WERI-Rb-1 (cell line): Measurements from ENCODE around the gene TSPAN5.

ENCODE experiments used
- DNase-seq: peaks from one replicate; pipeline ENCODE4 v3.0.0-alpha.2; 2020
- H3K27ac ChIP-seq: fragments of 250-450 bp; sonication (Bioruptor Pico); 2 replicates; pipeline ENCODE4 v1.5.1; 2020; ENCODE audit warnings: mild to moderate bottlenecking, moderate library complexity
- H3K27me3 ChIP-seq: fragments of 250-450 bp; sonication (Bioruptor Pico); 2 replicates; pipeline ENCODE4 v1.5.1; 2021; ENCODE audit warnings: mild to moderate bottlenecking, low read depth, moderate library complexity; ENCODE audit not compliant: insufficient read depth, severe bottlenecking
- H3K36me3 ChIP-seq: fragments of 250-450 bp; sonication (Bioruptor Pico); 2 replicates; pipeline ENCODE4 v1.5.1; 2020; ENCODE audit warnings: mild to moderate bottlenecking, moderate library complexity
- H3K4me3 ChIP-seq: 2 replicates; pipeline ENCODE4 v1.5.1; 2011; ENCODE audit warnings: low read depth, mild to moderate bottlenecking, control low read depth, low read length
- H3K9me3 ChIP-seq: fragments of 250-450 bp; sonication (Bioruptor Pico); 2 replicates; pipeline ENCODE4 v1.5.1; 2021; ENCODE audit warnings: mild to moderate bottlenecking, moderate library complexity; ENCODE audit not compliant: severe bottlenecking
- TF ChIP-seq, protein P1 (sequence below): IDR thresholded peaks from 2 replicates; pipeline ENCODE4 v1.5.1; 2011; ENCODE audit warnings: low read depth, mild to moderate bottlenecking, control low read depth, inconsistent platforms, low read length

The TSPAN5 gene

DNA sequence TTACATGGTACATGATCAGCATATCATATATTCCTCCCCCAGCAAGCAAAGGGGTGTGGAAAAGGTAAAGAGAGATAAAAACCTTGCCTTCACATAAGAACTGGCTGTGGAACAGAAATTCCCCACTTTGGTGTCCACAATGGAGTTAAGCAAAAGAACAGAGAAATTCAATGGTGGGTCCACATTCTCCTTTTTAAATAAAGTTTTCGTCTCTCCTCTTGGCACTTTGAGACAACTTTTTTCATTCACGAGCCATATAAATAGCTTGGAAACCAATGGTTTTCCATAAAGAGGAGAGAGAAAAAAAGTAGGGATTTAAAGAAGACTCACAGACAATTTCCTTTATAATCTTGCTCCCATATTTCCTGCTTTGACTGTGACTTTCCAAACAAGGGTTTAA is 148.1 kb downstream of the TSPAN5 start:
- DNase-seq, result no peak
- no peaks in the 10 kb centered on the region for H3K36me3 ChIP-seq
- no peaks in the 10 kb centered on the region for H3K9me3 ChIP-seq
- H3K4me3 ChIP-seq, result no peak overlapping the region
- TF ChIP-seq, protein P1, sequence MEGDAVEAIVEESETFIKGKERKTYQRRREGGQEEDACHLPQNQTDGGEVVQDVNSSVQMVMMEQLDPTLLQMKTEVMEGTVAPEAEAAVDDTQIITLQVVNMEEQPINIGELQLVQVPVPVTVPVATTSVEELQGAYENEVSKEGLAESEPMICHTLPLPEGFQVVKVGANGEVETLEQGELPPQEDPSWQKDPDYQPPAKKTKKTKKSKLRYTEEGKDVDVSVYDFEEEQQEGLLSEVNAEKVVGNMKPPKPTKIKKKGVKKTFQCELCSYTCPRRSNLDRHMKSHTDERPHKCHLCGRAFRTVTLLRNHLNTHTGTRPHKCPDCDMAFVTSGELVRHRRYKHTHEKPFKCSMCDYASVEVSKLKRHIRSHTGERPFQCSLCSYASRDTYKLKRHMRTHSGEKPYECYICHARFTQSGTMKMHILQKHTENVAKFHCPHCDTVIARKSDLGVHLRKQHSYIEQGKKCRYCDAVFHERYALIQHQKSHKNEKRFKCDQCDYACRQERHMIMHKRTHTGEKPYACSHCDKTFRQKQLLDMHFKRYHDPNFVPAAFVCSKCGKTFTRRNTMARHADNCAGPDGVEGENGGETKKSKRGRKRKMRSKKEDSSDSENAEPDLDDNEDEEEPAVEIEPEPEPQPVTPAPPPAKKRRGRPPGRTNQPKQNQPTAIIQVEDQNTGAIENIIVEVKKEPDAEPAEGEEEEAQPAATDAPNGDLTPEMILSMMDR, result no peak
- no peak overlapping the region for H3K27ac ChIP-seq
- no peaks in the 10 kb centered on the region for H3K27me3 ChIP-seq

DNA sequence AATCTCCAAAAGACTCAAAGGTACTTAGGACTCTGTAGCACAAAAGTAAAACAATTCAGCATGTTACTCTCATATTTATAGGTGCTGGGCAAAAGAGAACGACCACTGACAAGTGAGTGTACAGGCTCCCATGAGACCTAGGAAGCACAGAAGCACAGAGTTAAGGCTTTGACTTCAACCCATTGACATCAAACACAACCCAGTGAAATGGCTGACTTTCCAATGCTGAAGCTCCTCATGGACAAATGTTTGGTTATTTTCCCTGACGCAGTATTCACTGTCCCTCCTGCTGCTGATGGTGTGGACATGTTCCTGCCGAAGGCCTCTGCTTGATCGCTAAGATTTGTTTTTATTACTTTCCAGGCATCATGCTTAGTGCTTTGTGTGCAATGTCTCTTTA is 148.7 kb downstream of the TSPAN5 start:
- H3K9me3 ChIP-seq, result no peaks in the 10 kb centered on the region
- no peak for DNase-seq
- H3K4me3 ChIP-seq, result no peak overlapping the region
- no peaks in the 10 kb centered on the region for H3K36me3 ChIP-seq
- no peaks in the 10 kb centered on the region for H3K27me3 ChIP-seq
- TF ChIP-seq, protein P1, result no peak
- peak overlapping the region; percentile 8 for H3K27ac ChIP-seq

DNA sequence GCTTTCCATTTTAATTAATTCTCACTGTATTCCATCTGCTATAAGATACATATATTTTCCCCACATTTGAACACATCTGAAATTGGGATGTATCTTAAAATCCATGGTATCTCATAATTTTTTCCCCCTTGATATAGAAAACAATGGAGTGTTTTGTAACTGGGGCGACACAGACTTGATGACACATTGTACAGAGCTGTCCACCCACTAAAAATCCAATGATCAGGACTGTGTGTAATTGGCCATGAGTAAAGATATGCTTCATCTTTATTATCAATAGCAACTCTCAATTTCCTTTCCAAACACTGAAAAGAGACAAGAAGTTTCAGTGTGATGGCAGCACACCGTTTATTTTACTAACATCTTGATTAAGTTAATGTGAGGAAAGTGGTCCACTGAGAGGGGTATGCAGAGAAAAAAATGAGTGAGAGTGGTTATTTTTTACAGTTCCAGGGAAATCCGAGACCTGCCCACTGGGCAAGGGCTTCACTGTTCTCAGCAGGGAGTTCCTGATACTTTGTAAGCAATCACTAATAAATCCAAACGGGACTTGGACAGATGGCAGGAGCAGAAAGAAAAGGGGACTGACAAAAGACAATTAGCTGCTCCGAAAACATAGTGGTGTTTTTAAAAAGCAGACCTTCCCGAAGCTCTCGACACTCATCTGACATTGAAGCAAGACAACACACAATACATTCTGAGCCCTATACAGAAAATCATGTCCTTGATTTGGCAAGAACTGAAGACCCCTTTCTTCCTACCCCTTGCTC is 149.4 kb downstream of the TSPAN5 start:
- TF ChIP-seq, protein P1, result no peak
- no peaks in the 10 kb centered on the region for H3K27me3 ChIP-seq
- no peaks in the 10 kb centered on the region for H3K9me3 ChIP-seq
- no peak overlapping the region for H3K4me3 ChIP-seq
- peak; percentile 40 for DNase-seq
- H3K27ac ChIP-seq, result peak overlapping the region; percentile 8
- no peaks in the 10 kb centered on the region; the same call in 1 of the 2 replicates for H3K36me3 ChIP-seq

DNA sequence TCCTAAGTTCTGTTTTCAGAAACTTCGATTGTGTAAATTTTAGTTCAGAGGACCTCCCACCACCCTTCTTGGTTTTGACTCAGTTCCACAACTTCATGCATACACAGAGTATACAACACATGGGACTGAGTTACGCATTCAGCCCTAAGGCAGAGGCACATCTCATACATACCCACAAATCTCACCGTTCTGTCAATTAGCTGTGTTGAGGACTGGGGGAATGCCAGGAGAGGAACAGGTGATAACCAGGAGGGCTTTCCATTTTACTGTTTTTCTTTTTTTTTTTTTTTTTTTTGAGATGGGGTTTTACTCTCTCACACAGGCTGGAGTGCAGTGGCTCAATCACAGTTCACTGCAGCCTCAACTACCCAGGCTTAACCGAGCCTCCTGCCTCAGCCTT is 150.2 kb downstream of the TSPAN5 start:
- no peaks in the 10 kb centered on the region for H3K9me3 ChIP-seq
- H3K4me3 ChIP-seq, result no peak overlapping the region
- TF ChIP-seq, protein P1, result no peak
- no peak overlapping the region for H3K27ac ChIP-seq
- no peak for DNase-seq
- no peaks in the 10 kb centered on the region for H3K27me3 ChIP-seq
- H3K36me3 ChIP-seq, result peaks cover 4% of the 10 kb centered on the region

DNA sequence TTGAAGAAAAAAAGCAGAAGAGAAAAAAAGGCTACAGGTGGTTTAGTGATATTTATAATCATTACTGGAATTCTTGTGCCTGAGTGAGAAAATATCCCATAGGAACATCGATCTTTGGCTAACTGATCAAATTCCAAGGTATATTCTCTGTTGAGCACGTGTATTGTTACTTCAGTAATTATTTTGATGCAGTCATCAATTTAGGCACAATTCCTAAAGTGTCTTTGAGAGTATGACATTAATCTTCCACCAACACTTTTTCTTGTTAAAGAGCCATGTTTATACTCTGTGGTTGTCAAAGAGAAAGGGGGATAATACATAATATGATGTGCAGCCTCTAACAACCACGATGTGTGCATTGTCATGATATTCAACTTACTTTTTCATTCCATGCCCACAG is 151.1 kb downstream of the TSPAN5 start:
- no peak overlapping the region for H3K4me3 ChIP-seq
- H3K27ac ChIP-seq, result no peak overlapping the region
- DNase-seq, result no peak
- peaks cover 4% of the 10 kb centered on the region for H3K36me3 ChIP-seq
- TF ChIP-seq, protein P1, result no peak
- no peaks in the 10 kb centered on the region for H3K9me3 ChIP-seq
- H3K27me3 ChIP-seq, result no peaks in the 10 kb centered on the region
